GM10248 (cell line): Measurements from ENCODE around the gene PAPPA2.

Experiments
- CTCF ChIA-PET: fragments of 300-600 bp; sonication (Branson Sonifier 250); formaldehyde crosslinking; extraction: SDS; loops from one replicate; lab custom pipeline; 2021; ENCODE audit warnings: antibody characterized with exemption; lab: Yijun Ruan, JAX
- POLR2A ChIA-PET: fragments of 350-650 bp; sonication (Branson Sonifier 250); formaldehyde crosslinking; extraction: SDS; loops from one replicate; lab custom pipeline; 2020; ENCODE audit warnings: antibody characterized with exemption; lab: Yijun Ruan, JAX
- DNase-seq: peaks from one replicate; pipeline ENCODE4 v3.0.0; 2012; ENCODE audit errors: extremely low spot score
- CTCF ChIP-seq: IDR thresholded peaks from 2 replicates; pipeline ENCODE4 v1.5.1; 2012; ENCODE audit warnings: mild to moderate bottlenecking, low read depth; ENCODE audit errors: extremely low read depth, missing control alignments, control extremely low read depth

PAPPA2 gene

GRCh38 chr1:176643536-176643935 is 180.6 kb downstream of the PAPPA2 start:
- ChIA-PET POLR2A (no interaction called here), CTCF (no interaction called here)
- TF ChIP-seq CTCF, result no peak
- no peak for DNase-seq

GRCh38 chr1:176648556-176648955 is 185.6 kb downstream of the PAPPA2 start:
- CTCF ChIA-PET, result no interaction called here
- POLR2A ChIA-PET, result no interaction called here
- no peak for TF ChIP-seq CTCF

GRCh38 chr1:176656257-176656995 is 193.5 kb downstream of the PAPPA2 start:
- DNase-seq, result no peak
- ChIA-PET CTCF (interaction anchor here (0.9 kb wide), 1 partner anchor 17 kb away, joined by 3 read pairs; no protein-coding TSS in a partner anchor), POLR2A (no interaction called here)
- no peak for TF ChIP-seq CTCF

More at GRCh38 chr1:176648556-176648955, 185.6 kb downstream of the PAPPA2 start:
- no peak for DNase-seq

DNA sequence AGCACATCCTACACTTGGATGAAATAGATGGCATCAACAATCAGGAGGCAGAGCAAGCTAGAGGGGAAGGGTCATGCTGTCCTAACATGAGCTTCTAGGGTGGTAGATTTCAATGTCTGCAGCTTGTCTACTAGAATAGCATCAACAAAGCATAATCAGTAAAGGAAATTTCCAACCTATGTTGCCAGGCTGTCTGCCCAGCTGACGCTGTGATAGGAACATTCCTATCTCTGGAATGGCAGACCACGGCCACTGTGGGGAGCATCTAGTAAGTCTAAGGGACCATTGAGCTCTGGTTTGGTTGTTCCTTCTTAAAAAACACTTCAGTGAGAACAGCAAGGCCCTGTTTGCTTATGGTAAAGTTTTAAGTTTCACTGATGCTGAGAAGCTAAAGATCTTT is 206.8 kb downstream of the PAPPA2 start:
- POLR2A ChIA-PET, result interaction anchor here (0.5 kb wide), 1 partner anchor 167 kb away, joined by 3 read pairs; no protein-coding TSS in a partner anchor
- no peak for DNase-seq
- TF ChIP-seq CTCF, result no peak
- CTCF ChIA-PET, result interaction anchor here (1.3 kb wide), 1 partner anchor 22 kb away, joined by 3 read pairs; no protein-coding TSS in a partner anchor

DNA sequence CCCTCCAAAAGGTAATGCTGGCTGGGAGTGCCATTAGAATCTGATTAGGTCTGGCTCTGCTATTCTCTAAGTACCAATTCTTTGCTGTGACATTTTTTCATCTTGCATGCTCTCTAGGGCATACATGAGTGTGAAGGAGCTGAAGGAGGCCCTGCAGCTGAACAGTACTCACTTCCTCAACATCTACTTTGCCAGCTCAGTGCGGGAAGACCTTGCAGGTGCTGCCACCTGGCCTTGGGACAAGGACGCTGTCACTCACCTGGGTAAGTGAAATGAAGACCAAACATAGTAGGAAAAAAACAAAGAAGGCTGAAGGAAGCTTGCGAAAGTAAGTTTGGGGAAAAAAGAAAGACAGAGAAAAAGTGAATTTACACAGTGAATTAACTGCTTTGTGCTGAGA is 207.9 kb downstream of the PAPPA2 start:
- no peak for DNase-seq
- CTCF ChIA-PET, result no interaction called here
- POLR2A ChIA-PET, result no interaction called here
- no peak for TF ChIP-seq CTCF

GRCh38 chr1:176682830-176683535 is 220.0 kb downstream of the PAPPA2 start:
- no peak for TF ChIP-seq CTCF
- no peak for DNase-seq
- ChIA-PET CTCF (interaction anchor here (3.1 kb wide), 1 partner anchor 8 kb away, joined by 17 read pairs; no protein-coding TSS in a partner anchor), POLR2A (no interaction called here)
